ENCODE data around the gene CHD9NB. TPM values are rescaled to one million over a fixed set of nuclear protein-coding genes. Genes with fewer than 3 reads are reported as not detected.
A peak's percentile ranks its signal among the peaks of the same experiment; 100 is the strongest.

The CHD9NB gene
- total and polyA plus RNA-seq, 2 of the 4 experiments (the other 2 are of a cell fraction): 0.94 to 1.1 TPM

DNA sequence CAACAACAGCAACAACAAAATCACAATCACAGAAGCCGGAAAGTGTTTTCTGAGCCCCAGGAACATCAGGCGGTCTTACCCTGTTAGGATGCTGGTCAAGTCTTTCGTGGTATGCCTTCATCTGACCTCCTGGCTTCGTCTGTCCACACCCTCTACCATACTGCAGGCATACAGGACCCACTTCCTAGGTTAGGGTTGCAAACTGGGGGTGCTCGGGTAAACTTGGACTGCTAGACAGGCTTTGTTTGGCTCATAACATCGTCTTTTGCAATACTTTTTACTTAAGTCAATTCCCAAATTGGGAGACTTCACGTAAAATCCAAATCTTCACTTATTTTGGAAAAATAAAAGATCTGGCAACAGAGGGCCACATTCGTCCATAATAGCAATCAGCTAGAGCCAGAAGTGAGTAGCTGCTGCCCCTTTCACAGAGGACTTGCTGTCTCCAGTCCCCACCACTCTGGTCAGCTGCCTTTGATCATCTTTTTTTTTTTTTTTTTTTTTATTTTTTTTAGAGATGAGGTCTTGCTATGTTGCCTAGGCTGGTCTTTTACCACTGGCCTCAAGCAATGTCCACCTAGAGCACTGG, 32.1 kb upstream of the CHD9NB start:
- no peak for ATAC-seq (ENCODE audit: low read depth)
- Histone ChIP-seq H3K36me3 (ENCODE audit: control insufficient read depth, insufficient read depth, low read length) (no peaks in the 10 kb centered on the region), H3K27me3 (ENCODE audit: control insufficient read depth, insufficient read depth, low read length) (no peaks in the 10 kb centered on the region), H2BK5ac (ENCODE audit: low read depth, low read length, poor library complexity, severe bottlenecking) (no peak overlapping the region), H3K4me2 (ENCODE audit: low read depth, low read length) (no peak overlapping the region), H3K27ac (ENCODE audit: insufficient read depth, low read length) (peak overlapping the region; percentile 56; the same call in 1 of the 2 replicates), H3K9me1 (ENCODE audit: insufficient read depth, low read length) (peaks cover 32% of the 10 kb centered on the region), H2BK120ac (ENCODE audit: low read depth, low read length) (peak overlapping the region; percentile 18; the same call in 1 of the 2 replicates), H4K5ac (ENCODE audit: low read depth, low read length) (0 out of 2 replicates have a peak overlapping the region, but pooled peaks have one; percentile 21), H3K9me3 (ENCODE audit: control insufficient read depth, insufficient read depth, low read length) (no peaks in the 10 kb centered on the region), H2AFZ (replicated peaks; ENCODE audit: low read length, poor library complexity) (no peak overlapping the region), H3K4ac (ENCODE audit: low read depth, low read length) (peak overlapping the region; percentile 40; the same call in 1 of the 2 replicates), H2BK15ac (ENCODE audit: low read depth, low read length) (no peak overlapping the region), H4K8ac (ENCODE audit: low read depth in 2 of 2, low read length in 2 of 2) (peak overlapping the region in 1 of 2 experiments; percentile 22; a peak in 1 of 4 replicates), H3K4me3 (ENCODE audit: insufficient read depth, low read depth, low read length) (no peak overlapping the region), H2BK20ac (ENCODE audit: low read depth, low read length) (peak overlapping the region; percentile 44; the same call in 1 of the 2 replicates), H3K79me1 (ENCODE audit: low read depth in 1 of 2, low read length in 2 of 2) (peaks cover 20 to 62% of the 10 kb centered on the region in 2 experiments), H4K20me1 (ENCODE audit: insufficient read depth, low read length) (peaks cover 13% of the 10 kb centered on the region; the same call in 1 of the 2 replicates), H3K23ac (ENCODE audit: low read depth, low read length) (0 out of 2 replicates have a peak overlapping the region, but pooled peaks have one; percentile 75), H3K56ac (ENCODE audit: extremely low read depth, insufficient read depth, low read length) (no peak overlapping the region), H3K4me1 (ENCODE audit: control insufficient read depth, insufficient read depth, low read length) (peaks cover 14% of the 10 kb centered on the region), H3K14ac (replicated peaks; ENCODE audit: low read depth, low read length) (peak overlapping the region; percentile 75), H3K9ac (ENCODE audit: low read depth, low read length) (no peak overlapping the region), H4K91ac (ENCODE audit: insufficient read depth, low read depth, low read length) (no peak overlapping the region), H2AK5ac (ENCODE audit: low read depth, low read length) (peak overlapping the region; percentile 36; the same call in 1 of the 2 replicates), H3K18ac (ENCODE audit: low read depth, low read length) (no peak overlapping the region; the same call in 1 of the 2 replicates), H2AK9ac (replicated peaks; ENCODE audit: low read depth, low read length, poor library complexity) (no peak overlapping the region)
- in situ Hi-C loops (cut with MboI; ENCODE audit: low sequenced_read_pairs) (loop anchor here (5.0 kb wide), 1 partner anchor 42 kb away; no protein-coding TSS in a partner anchor), dilution Hi-C loops (cut with HindIII; ENCODE audit: low sequenced_read_pairs, unreplicated experiment) (no loop called here), intact Hi-C loops (cut with micrococcal nuclease) (no loop called here)
- WGBS, 2 experiments (ENCODE audit: extremely low coverage in 2 of 2, insufficient read length in 1 of 2): no CpG with 5 or more reads among the region's 8 CpGs
- no TSS peak for BruUV-seq (replicated peaks)
- ChIA-PET POLR2A (ENCODE audit: unreplicated experiment) (no interaction called here), CTCF (no interaction called here)
- TF ChIP-seq RCOR1 (IDR thresholded peaks at IDR 0.05; ENCODE audit: insufficient replicate concordance, low read length) (no peak), NFE2L2 (IDR thresholded peaks at IDR 0.05; ENCODE audit: low read depth, low read length) (no peak), RAD21 (IDR thresholded peaks at IDR 0.05; ENCODE audit: low read length) (no peak), CHD1 (IDR thresholded peaks at IDR 0.05; ENCODE audit: low read depth, low read length) (no peak), BHLHE40 (IDR thresholded peaks at IDR 0.05; ENCODE audit: low read depth, low read length) (no peak), CEBPB (IDR thresholded peaks at IDR 0.05; ENCODE audit: low read depth, low read length) (no peak), FOS (IDR thresholded peaks at IDR 0.05; ENCODE audit: low read depth, low read length) (no peak), MXI1 (IDR thresholded peaks at IDR 0.05; ENCODE audit: borderline replicate concordance, low read depth, low read length) (no peak)
- TF ChIP-seq, protein P1, sequence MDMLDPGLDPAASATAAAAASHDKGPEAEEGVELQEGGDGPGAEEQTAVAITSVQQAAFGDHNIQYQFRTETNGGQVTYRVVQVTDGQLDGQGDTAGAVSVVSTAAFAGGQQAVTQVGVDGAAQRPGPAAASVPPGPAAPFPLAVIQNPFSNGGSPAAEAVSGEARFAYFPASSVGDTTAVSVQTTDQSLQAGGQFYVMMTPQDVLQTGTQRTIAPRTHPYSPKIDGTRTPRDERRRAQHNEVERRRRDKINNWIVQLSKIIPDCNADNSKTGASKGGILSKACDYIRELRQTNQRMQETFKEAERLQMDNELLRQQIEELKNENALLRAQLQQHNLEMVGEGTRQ (IDR thresholded peaks at IDR 0.05; ENCODE audit: low read depth, low read length): no peak
- no peak for DNase-seq

All from IMR-90 (cell line).